ENCODE results near the gene NAV2. TPM values are rescaled to one million over a fixed set of nuclear protein-coding genes. Genes with fewer than 3 reads are reported as not detected.

Gene NAV2
- total RNA-seq, 4 donors from 2014 or later: 19.2 to 34.7 (median 25.8) TPM

DNA sequence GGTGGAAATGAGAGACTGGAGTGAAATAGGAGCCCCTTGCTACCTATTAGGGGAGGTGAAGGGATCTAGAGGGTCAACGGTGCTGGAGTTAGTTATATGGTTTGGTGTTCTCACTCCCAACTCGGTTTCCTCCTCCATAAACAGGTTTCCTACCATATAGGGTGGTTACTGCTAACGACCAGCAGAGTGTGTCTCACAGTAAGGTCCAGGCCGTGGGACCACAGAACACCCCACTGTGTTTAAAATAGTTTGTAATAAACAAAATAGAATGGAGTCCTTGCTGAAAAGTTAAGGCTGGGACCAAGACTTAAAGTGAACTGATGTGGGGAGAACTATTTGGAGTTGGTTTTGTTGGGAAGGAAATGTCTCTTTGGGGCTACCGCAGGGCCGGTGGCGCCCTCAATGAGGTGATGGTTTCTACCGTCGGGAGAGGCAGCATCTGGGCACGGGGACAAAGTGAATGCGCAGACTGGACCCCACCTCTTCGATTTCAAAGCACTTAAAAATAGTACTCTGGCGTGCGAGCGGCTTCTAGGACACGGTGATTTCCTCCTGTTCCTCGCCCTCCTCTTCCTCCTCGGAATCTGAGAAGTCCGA lies 443.1 kb downstream of the NAV2 start:
- no peaks in the 10 kb centered on the region for H3K36me3 ChIP-seq
- DNase-seq (ENCODE audit: low spot score in 2 of 2): no peak
- 5 to 6% methylated on average over 19 of the region's 19 CpGs for WGBS, 2 donors
- TF ChIP-seq EP300 (IDR thresholded peaks at IDR 0.05): no peak
- TF ChIP-seq, protein P1, sequence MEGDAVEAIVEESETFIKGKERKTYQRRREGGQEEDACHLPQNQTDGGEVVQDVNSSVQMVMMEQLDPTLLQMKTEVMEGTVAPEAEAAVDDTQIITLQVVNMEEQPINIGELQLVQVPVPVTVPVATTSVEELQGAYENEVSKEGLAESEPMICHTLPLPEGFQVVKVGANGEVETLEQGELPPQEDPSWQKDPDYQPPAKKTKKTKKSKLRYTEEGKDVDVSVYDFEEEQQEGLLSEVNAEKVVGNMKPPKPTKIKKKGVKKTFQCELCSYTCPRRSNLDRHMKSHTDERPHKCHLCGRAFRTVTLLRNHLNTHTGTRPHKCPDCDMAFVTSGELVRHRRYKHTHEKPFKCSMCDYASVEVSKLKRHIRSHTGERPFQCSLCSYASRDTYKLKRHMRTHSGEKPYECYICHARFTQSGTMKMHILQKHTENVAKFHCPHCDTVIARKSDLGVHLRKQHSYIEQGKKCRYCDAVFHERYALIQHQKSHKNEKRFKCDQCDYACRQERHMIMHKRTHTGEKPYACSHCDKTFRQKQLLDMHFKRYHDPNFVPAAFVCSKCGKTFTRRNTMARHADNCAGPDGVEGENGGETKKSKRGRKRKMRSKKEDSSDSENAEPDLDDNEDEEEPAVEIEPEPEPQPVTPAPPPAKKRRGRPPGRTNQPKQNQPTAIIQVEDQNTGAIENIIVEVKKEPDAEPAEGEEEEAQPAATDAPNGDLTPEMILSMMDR (IDR thresholded peaks at IDR 0.05): no peak
- no peak for TF ChIP-seq POLR2A (IDR thresholded peaks at IDR 0.05)
- H3K4me1 ChIP-seq: peaks cover 0 to 33% (median 12%) of the 10 kb centered on the region in 4 donors
- H3K27me3 ChIP-seq: peaks cover 4 to 80% of the 10 kb centered on the region in 2 donors
- H3K27ac ChIP-seq: no peak overlapping the region
- H3K4me3 ChIP-seq: peak overlapping the region in 1 of 4 donors; percentile 22
- peaks cover 0 to 6% (median 0%) of the 10 kb centered on the region in 4 donors for H3K9me3 ChIP-seq

DNA sequence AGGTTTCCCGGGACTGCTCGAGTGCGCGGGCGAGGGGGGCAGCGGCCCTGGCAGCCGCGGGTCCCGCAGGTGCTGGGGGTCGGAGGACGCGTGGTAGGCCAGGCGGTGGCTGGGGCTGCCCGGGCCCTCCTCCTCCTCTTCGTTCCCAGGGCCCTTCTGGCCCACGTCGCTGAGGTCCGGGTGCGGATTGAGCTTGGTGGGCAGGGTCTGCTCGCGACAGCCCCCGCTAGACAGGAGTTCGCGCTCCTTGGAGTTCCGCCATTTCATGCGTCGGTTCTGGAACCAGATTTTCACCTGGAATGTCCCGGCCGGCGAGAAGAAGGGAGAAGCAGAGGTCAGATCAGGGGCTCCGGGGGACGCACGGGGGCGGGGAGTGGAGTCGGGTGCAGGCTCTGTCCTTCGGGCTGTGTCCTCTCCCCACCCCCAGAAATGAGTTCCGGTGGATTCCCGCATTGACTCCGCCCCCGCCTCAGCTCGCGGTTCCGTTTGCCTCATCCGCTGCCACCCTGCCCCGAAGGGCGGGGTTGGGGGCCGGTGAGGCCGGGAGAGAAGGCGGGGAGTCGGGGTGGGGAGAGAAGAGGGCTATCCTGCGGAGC lies 443.7 kb downstream of the NAV2 start:
- H3K4me3 ChIP-seq: peak overlapping the region in 2 of 4 donors; percentile 19 to 22
- no peak for TF ChIP-seq EP300 (IDR thresholded peaks at IDR 0.05)
- H3K27me3 ChIP-seq: peaks cover 4 to 86% of the 10 kb centered on the region in 2 donors

DNA sequence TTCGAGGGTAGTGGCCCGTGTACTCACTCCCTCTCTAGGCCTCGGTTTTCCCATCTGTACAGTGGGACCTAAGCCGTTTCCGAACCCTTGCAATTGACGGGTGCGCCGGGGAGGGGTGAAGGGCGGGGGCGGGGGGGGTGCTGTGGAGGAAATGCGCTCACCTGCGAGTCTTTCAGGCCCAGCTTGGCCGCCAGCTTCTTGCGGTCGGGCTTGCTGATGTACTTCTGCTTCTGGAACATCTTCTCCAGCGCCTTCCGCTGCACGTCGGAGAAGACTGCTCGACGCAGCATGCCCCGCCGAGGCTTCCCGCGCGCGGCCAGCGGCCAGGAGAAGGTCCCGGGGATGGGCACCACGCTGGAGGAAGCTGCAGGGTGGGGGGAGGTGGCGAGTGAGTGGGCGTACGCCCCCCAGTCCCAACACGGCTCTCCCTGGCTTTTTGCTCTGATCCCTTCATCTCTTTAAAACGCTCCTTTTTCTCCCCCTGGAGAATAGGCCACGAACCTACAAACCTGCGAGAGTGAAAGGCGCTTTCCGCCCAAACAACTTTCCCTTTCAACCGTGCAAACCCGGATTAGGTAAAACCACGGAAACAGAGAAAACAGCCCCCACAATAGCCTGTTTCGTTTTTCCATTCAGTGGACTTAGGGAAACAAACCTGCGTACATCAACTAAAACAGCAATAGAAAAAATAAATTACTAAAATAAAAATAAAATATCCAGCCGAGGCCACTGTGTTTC lies 444.4 kb downstream of the NAV2 start:
- H3K4me1 ChIP-seq: peaks cover 0 to 44% (median 14%) of the 10 kb centered on the region in 4 donors
- peak overlapping the region in 2 of 4 donors; percentile 19 to 22 for H3K4me3 ChIP-seq
- DNase-seq (ENCODE audit: low spot score in 2 of 2): no peak
- 3 to 4% methylated on average over 30 to 42 of the region's 45 CpGs for WGBS, 2 donors
- TF ChIP-seq, protein P1 (IDR thresholded peaks at IDR 0.05): no peak
- no peak for TF ChIP-seq EP300 (IDR thresholded peaks at IDR 0.05)
- no peak for TF ChIP-seq POLR2A (IDR thresholded peaks at IDR 0.05)
- H3K27ac ChIP-seq: no peak overlapping the region
- H3K36me3 ChIP-seq: no peaks in the 10 kb centered on the region
- peaks cover 0 to 6% (median 0%) of the 10 kb centered on the region in 4 donors for H3K9me3 ChIP-seq
- H3K27me3 ChIP-seq: peaks cover 4 to 93% of the 10 kb centered on the region in 2 donors

More for the DNA sequence above, 443.7 kb downstream of the NAV2 start:
- H3K27ac ChIP-seq: no peak overlapping the region
- H3K9me3 ChIP-seq: peaks cover 0 to 6% (median 0%) of the 10 kb centered on the region in 4 donors
- no peaks in the 10 kb centered on the region for H3K36me3 ChIP-seq
- peaks cover 0 to 39% (median 12%) of the 10 kb centered on the region in 4 donors for H3K4me1 ChIP-seq
- DNase-seq (ENCODE audit: low spot score in 2 of 2): no peak
- WGBS, 2 donors: 3 to 4% methylated on average over 21 to 38 of the region's 51 CpGs

DNA sequence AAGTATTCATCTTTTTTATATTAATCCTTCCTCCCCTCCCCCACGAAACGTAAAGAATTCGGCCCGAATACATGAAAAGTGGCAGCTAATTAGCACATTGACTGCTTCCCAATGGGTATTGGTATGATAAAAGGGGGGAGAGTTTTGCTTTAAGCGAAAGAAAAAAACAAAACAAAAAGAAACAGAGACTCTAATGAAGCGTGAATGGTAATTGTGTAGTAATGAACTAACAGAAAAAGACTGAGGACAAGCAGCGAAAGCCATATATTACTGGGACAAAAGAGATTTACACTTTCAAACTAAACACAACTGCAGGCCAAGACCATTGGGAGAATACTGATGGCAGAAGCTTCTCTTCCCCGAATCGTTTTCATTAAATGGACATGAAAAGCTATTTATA lies 445.1 kb downstream of the NAV2 start:
- peaks cover 0 to 6% (median 0%) of the 10 kb centered on the region in 4 donors for H3K9me3 ChIP-seq
- no peak for DNase-seq (ENCODE audit: low spot score in 2 of 2)
- TF ChIP-seq EP300 (IDR thresholded peaks at IDR 0.05) (no peak), POLR2A (IDR thresholded peaks at IDR 0.05) (no peak)
- TF ChIP-seq, protein P1 (IDR thresholded peaks at IDR 0.05): no peak
- no peaks in the 10 kb centered on the region for H3K36me3 ChIP-seq
- H3K27me3 ChIP-seq: peaks cover 4 to 98% of the 10 kb centered on the region in 2 donors
- WGBS, 2 donors: 6 to 7% methylated on average over 9 of the region's 9 CpGs
- no peak overlapping the region for H3K27ac ChIP-seq
- H3K4me3 ChIP-seq: no peak overlapping the region
- peaks cover 0 to 51% (median 16%) of the 10 kb centered on the region in 4 donors for H3K4me1 ChIP-seq

- TF ChIP-seq, protein P1 (IDR thresholded peaks at IDR 0.05): no peak
- TF ChIP-seq POLR2A (IDR thresholded peaks at IDR 0.05): no peak
- TF ChIP-seq EP300 (IDR thresholded peaks at IDR 0.05): no peak
- peaks cover 0 to 61% (median 26%) of the 10 kb centered on the region in 4 donors for H3K4me1 ChIP-seq
- H3K27ac ChIP-seq: no peak overlapping the region
- no peak overlapping the region for H3K4me3 ChIP-seq
- WGBS, 2 donors: 4 to 6% methylated on average over 31 to 33 of the region's 33 CpGs
- peak in 1 of 2 donors; percentile 24 for DNase-seq (ENCODE audit: low spot score in 2 of 2)
- peaks cover 0 to 6% (median 0%) of the 10 kb centered on the region in 4 donors for H3K9me3 ChIP-seq
- peaks cover 4 to 99% of the 10 kb centered on the region in 2 donors for H3K27me3 ChIP-seq
- no peaks in the 10 kb centered on the region for H3K36me3 ChIP-seq
Observed at GRCh38 chr11:20158597-20159257, 446.1 kb downstream of the NAV2 start.
